Measurements from ENCODE around the gene SARDH. TPM values are rescaled to one million over a fixed set of nuclear protein-coding genes. Genes with fewer than 3 reads are reported as not detected.

Gene SARDH
- total RNA-seq, 1 experiment from 2014 or later: 5.6 TPM

GRCh38 chr9:133639613-133640012, 98.5 kb downstream of the SARDH start:
- Histone ChIP-seq H3K36me3 (ENCODE audit: control insufficient read depth in 1 of 2, insufficient read depth in 2 of 2, low read length in 2 of 2) (no peaks in the 10 kb centered on the region), H3K79me2 (ENCODE audit: insufficient read depth, low read length) (no peaks in the 10 kb centered on the region), H3K27me3 (ENCODE audit: insufficient read depth, low read length) (peaks cover 5% of the 10 kb centered on the region; the same call in 1 of the 2 replicates), H4K20me1 (ENCODE audit: insufficient read depth) (no peaks in the 10 kb centered on the region), H2AFZ (ENCODE audit: low read depth, low read length, poor library complexity, severe bottlenecking) (no peak overlapping the region), H3K9ac (ENCODE audit: low read length) (no peak overlapping the region), H3K9me2 (ENCODE audit: insufficient read depth) (no peaks in the 10 kb centered on the region), H3K4me2 (ENCODE audit: low read length) (no peak overlapping the region), H3K4me1 (ENCODE audit: control insufficient read depth in 1 of 2, insufficient read depth in 2 of 2, low read length in 2 of 2) (no peaks in the 10 kb centered on the region), H3K9me3 (ENCODE audit: control insufficient read depth in 1 of 2, insufficient read depth in 1 of 2, low read depth in 1 of 2, low read length in 2 of 2) (no peaks in the 10 kb centered on the region), H3K27ac (ENCODE audit: low read depth, low read length) (no peak overlapping the region), H3K4me3 (replicated peaks in 1 of 2; ENCODE audit: low read depth in 1 of 2, low read length in 2 of 2) (no peak overlapping the region)
- RAD21 ChIA-PET (ENCODE audit: low non-redundant PET in 1 of 2, low total read pairs in 2 of 2, uncharacterized antibody in 2 of 2, unreplicated experiment in 2 of 2): no interaction called here
- CTCF ChIA-PET: no interaction called here
- POLR2A ChIA-PET: no interaction called here
- intact Hi-C loops (cut with micrococcal nuclease): no loop called here
- no peak for ATAC-seq
- TF ChIP-seq EZH2 (IDR thresholded peaks at IDR 0.05): no peak
- no peak for TF ChIP-seq YY1 (IDR thresholded peaks at IDR 0.05; ENCODE audit: extremely low read depth, insufficient replicate concordance, low read depth, low read length)
- no peak for TF ChIP-seq EZH2phosphoT487 (IDR thresholded peaks at IDR 0.05; ENCODE audit: borderline replicate concordance)
- TF ChIP-seq TCF7L2 (IDR thresholded peaks at IDR 0.05; ENCODE audit: borderline replicate concordance, extremely low read depth, insufficient read depth, insufficient read length): no peak
- no peak for TF ChIP-seq MAX (IDR thresholded peaks at IDR 0.05)
- no peak for TF ChIP-seq REST (IDR thresholded peaks at IDR 0.05; ENCODE audit: low read depth)
- no peak for TF ChIP-seq ZNF274 (IDR thresholded peaks at IDR 0.05; ENCODE audit: low read depth, low read length)
- no peak for TF ChIP-seq JUND (IDR thresholded peaks at IDR 0.05)
- no peak for TF ChIP-seq CTCF (IDR thresholded peaks at IDR 0.05 in 2 of 3, conservative IDR thresholded peaks at IDR 0.05 in 1 of 3; ENCODE audit: borderline replicate concordance in 1 of 3, insufficient read depth in 1 of 3, low read depth in 2 of 3, low read length in 2 of 3)
- TF ChIP-seq CEBPB (IDR thresholded peaks at IDR 0.05; ENCODE audit: low read depth): no peak
- TF ChIP-seq ATF3 (IDR thresholded peaks at IDR 0.05): no peak
- no peak for TF ChIP-seq SIN3A (IDR thresholded peaks at IDR 0.05; ENCODE audit: low read depth)
- TF ChIP-seq ELF1 (IDR thresholded peaks at IDR 0.05; ENCODE audit: borderline replicate concordance, low read depth): no peak
- TF ChIP-seq ZBTB33 (IDR thresholded peaks at IDR 0.05; ENCODE audit: extremely low read depth, insufficient replicate concordance, low read length): no peak
- TF ChIP-seq CBX3 (IDR thresholded peaks at IDR 0.05; ENCODE audit: low read depth): no peak
- no peak for TF ChIP-seq EGR1 (IDR thresholded peaks at IDR 0.05; ENCODE audit: low read depth)
- no peak for TF ChIP-seq POLR2AphosphoS5 (IDR thresholded peaks at IDR 0.05; ENCODE audit: low read depth, low read length)
- no TSS peak for BruUV-seq (replicated peaks)
- no peak for DNase-seq (ENCODE audit: low read depth, low spot score)

Data from HCT116 (cell line).